Omental fat pad (tissue), 4 donors: ENCODE measurements around the gene TM4SF1. TPM values are rescaled to one million over a fixed set of nuclear protein-coding genes. Genes with fewer than 3 reads are reported as not detected.

Source experiments
- ATAC-seq: fragments of 150-250 bp; one replicate; pipeline ENCODE4 v1.9.1; 2016; ENCODE audit warnings: mild to moderate bottlenecking, moderate library complexity; ENCODE audit not compliant: low FRiP score
- DNase-seq: peaks from one replicate; pipeline ENCODE4 v3.0.0-alpha.2; 2019; ENCODE audit warnings: low spot score
- CTCF ChIP-seq, 3 donors: fragments of 450-650 bp; IDR thresholded peaks; one replicate each; pipeline ENCODE4 v1.5.1; 2016 to 2017; ENCODE audit warnings: antibody characterized with exemption in 3 of 3, mild to moderate bottlenecking in 3 of 3, moderate library complexity in 2 of 3
- total RNA-seq, 4 donors: library from RNA; depleted of rRNA; stranded (reverse); fragments of >200 nt; gene quantifications; one replicate each; pipeline ENCODE4 v1.1.0, GENCODE V29; 2016

TM4SF1 gene
- total RNA-seq, 4 donors from 2014 or later: 273 to 1,679 (median 590) TPM

DNA sequence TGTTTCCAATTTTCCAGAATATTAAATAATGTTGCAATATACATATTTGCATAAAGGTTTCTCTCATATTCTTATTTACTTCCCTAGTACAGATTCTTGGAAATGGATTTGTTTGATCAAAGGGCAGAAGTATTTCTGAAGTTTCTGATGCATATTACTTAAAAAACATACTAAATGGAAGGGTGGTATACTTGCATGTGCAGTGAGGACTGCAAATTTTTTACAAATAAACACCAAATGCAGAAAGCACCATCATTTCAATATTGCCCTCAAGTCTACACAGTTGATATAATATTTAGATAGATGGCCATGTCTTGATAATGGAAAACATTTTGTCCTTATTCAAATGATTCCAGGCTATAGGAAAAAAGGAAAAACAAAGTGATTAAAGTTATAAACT, 56.3 kb downstream of the TM4SF1 start:
- no peak for TF ChIP-seq CTCF (IDR thresholded peaks at IDR 0.05)
- no peak for ATAC-seq

DNA sequence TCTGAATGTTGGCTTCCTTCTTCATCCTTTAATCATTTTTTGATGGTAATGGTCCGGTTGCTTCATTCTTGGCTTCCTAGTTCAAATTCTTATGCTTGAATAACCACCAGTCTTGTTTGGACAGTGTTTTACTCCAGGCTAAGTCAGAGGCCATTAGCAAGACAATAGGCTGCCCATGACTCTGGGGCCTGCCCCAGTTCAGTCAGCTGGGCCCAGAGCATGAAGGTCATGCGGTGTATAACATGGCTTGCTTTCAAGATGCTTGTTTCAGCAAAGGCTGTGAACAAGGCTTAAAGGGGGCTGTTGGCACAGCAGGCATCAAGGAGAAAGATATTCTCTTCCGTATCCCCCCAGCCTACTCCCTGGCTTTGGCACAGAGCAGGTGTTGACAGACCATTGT, 57.7 kb downstream of the TM4SF1 start:
- DNase-seq (no peak), ATAC-seq (no peak)
- no peak for TF ChIP-seq CTCF (IDR thresholded peaks at IDR 0.05)

More for the DNA sequence above, 56.3 kb downstream of the TM4SF1 start:
- DNase-seq: no peak

Other genes with a start within 250 kb of the TM4SF1 start
- 10 to 100 TPM; 12.5 to 19.8 (median 17.6) TPM for gene HPS3, start 248.0 kb downstream of the TM4SF1 start, total RNA-seq
- gene CP, start 155.8 kb downstream of the TM4SF1 start, total RNA-seq: 10 to 100 TPM in 2 of 4 donors, 1 to 10 TPM in 1, under 1 TPM in 1; 0.95 to 24.3 (median 9.3) TPM
- 10 to 100 TPM; 11.3 to 81.5 (median 20.5) TPM for gene TM4SF18, start 44.0 kb downstream of the TM4SF1 start, total RNA-seq
- under 1 TPM in 2 of 4 donors, not detected in 2; 0.24 to 0.65 TPM for gene TM4SF4, start 97.0 kb upstream of the TM4SF1 start, total RNA-seq